ENCODE results near the gene MTR.

DNA sequence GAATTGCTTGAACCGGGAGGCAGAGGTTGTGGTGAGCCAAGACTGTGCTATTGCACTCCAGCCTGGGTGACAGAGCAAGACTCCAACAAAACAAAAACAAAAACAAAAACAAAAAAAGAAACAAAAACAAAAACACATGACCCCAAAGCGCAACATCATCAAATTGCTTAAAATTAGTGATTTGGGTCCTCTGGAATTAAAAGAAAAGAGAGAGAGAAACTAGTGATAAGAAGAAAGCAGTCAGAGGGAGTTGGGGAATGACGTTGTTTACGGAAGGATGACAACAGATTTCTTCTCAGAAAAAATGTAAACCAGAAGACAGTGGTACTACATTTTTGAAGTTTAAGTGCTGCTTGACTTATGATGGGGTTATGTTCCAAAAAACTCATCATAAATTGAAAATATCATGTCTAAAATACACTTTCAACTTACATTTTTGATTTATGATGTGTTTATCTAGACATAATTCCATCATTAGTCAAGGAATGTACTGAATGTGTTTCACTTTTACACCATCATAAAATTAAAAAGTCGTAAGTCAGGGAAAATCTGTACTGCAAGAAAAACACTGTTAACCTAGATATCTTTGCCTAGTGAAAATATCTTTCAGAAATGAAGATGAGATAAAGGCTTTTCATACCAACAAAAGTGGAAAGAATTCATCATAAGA lies 121.2 kb downstream of the MTR start:
- TF ChIP-seq, protein P1, sequence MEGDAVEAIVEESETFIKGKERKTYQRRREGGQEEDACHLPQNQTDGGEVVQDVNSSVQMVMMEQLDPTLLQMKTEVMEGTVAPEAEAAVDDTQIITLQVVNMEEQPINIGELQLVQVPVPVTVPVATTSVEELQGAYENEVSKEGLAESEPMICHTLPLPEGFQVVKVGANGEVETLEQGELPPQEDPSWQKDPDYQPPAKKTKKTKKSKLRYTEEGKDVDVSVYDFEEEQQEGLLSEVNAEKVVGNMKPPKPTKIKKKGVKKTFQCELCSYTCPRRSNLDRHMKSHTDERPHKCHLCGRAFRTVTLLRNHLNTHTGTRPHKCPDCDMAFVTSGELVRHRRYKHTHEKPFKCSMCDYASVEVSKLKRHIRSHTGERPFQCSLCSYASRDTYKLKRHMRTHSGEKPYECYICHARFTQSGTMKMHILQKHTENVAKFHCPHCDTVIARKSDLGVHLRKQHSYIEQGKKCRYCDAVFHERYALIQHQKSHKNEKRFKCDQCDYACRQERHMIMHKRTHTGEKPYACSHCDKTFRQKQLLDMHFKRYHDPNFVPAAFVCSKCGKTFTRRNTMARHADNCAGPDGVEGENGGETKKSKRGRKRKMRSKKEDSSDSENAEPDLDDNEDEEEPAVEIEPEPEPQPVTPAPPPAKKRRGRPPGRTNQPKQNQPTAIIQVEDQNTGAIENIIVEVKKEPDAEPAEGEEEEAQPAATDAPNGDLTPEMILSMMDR (IDR thresholded peaks at IDR 0.05; ENCODE audit: insufficient read depth, low read depth, low read length): no peak
- TF ChIP-seq EZH2 (IDR thresholded peaks at IDR 0.05; ENCODE audit: insufficient read depth, low read length): no peak
